KOPT-K1 (cell line): Measurements from ENCODE around the gene RAPGEF3.
A peak's percentile ranks its signal among the peaks of the same experiment; 100 is the strongest.

Experiments
- H3K27ac ChIP-seq: fragments of 200-600 bp; sonication (generic); 2 replicates; pipeline ENCODE4 v1.5.1; 2016; ENCODE audit warnings: antibody characterized with exemption, mild to moderate bottlenecking, low read depth, low read length; ENCODE audit not compliant: poor library complexity, severe bottlenecking
- H3K36me3 ChIP-seq: fragments of 200-600 bp; sonication (generic); 2 replicates; pipeline ENCODE4 v1.5.1; 2017; ENCODE audit warnings: antibody characterized with exemption, mild to moderate bottlenecking, low read length, moderate library complexity; ENCODE audit not compliant: insufficient read depth
- H3K9me3 ChIP-seq: fragments of 200-600 bp; sonication (generic); 2 replicates; pipeline ENCODE4 v1.5.1; 2017; ENCODE audit warnings: antibody characterized with exemption, low read length, mild to moderate bottlenecking; ENCODE audit not compliant: insufficient read depth, poor library complexity, severe bottlenecking

The RAPGEF3 gene

DNA sequence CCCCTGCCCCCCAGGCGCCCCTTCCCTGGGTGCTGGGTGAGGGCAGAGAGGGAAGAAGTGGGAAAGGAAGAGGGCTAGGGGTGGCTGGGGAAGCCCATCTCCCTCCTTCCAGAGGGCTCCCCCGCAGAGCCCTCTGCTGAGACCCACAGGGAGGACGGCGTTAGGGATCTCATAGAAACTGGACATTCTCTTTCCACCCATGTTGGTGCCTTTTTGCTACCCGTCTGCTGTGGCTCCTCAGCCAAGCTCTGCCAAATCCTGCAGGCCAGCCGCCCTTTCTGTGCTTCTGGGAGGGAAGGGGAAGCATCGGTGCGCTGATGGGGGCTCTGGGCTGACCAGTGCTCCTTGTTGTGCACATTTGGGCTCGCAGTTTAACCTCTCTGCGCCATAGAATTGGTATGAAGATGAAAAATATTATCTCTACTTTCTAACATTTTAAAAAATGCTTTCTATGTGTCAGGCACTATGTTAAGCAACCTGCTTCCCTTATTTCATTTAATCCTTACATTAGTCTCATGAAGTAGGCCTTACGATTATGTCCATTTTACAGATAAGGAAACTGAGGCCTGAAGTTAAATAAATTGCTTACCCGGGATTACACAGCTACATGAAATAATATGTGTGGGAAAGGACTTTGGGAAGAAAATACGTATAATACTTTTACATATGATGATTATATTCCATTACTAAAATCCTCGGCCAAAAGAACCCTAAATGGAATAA is 15.3 kb upstream of the RAPGEF3 start:
- Histone ChIP-seq H3K27ac (peak overlapping the region; percentile 22), H3K36me3 (no peaks in the 10 kb centered on the region), H3K9me3 (no peaks in the 10 kb centered on the region)

DNA sequence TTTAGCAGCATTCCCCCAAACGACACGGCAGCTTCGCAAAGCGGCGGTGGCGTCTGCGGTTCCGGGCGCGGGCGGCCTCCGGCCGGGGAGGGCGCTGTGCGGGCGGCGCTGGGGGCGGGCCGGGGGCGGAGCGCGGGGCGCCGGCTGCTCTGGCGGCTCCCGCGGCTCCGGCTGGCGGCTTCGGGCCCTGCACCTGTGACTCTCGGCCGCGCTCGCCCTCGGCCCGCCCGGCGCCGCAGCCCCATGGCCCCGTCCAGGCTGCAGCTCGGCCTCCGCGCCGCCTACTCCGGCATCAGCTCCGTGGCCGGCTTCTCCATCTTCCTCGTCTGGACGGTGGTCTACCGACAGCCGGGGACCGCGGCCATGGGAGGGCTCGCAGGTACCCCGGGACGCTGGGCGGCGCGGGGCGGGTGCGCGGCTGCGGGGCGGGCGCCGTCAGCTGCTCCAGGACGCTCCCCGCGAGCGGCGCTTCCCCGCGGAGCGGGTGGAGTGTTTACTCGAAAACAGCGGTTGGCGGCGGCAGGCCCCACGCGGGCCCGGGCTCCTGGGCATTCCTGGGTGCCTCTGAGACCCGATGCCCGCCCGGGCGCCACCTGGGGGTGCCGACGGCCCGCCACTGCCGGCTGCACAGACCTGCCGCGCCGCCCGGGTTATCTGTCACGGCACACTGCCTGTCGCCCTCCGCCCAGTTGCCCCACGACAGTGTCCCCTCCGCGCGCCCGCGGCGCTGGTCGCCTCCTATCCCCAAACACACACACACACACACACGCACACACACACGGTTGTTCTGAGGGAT is 14.6 kb upstream of the RAPGEF3 start, which contains the start of gene SLC48A1:
Gene SLC48A1, plus strand, starts transcription at position 177 of the 796 bp plus-strand sequence. Its CDS starts 67 bp downstream, at position 244.
- no peaks in the 10 kb centered on the region for H3K9me3 ChIP-seq
- H3K36me3 ChIP-seq = no peaks in the 10 kb centered on the region
- H3K27ac ChIP-seq = peak within 1 kb of the TSS; percentile 22

DNA sequence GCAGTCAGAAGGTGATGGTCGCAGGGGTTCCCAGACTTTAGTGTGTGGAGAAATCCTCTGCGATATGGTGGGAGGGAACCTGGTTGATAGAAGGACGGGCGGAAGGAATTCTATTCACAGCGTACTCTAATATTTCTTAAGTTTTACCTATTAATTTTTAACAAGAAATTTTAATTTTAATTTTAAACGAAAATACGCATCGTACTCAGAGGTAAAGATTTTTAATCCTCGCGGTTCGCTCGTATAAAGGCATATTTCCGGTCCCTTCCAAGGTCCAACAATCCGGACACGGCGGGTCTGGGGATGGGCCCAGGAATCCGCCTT is 14.0 kb upstream of the RAPGEF3 start:
- Histone ChIP-seq H3K27ac (no peak overlapping the region), H3K36me3 (no peaks in the 10 kb centered on the region), H3K9me3 (no peaks in the 10 kb centered on the region)

DNA sequence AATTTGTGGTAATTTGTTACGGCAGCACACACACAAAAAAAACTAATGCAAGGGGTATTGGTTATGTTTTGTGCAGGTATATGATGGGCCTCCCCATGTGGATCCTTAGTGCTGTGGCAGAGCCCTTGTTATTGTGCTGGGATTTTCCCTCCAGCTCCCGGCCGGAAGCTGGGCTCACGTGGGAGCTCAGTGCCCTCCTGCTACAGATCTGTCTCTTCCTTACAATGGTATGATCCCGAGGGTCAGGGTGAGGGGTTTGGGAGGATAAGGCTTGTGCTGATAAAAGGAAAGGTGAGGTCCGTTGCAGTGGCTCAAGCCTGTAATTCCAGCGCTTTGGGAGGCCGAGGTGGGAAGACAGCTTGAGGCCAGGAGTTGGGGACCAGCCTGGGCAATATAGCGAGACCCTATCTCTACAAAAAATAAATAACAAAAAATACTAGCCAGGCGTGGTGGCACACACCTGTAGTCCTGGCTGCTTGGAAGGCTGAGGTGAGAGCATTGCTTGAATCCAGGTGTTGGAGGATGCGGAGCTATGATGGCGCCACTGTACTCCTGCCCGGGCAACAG is 13.5 kb upstream of the RAPGEF3 start:
- Histone ChIP-seq H3K36me3 (no peaks in the 10 kb centered on the region), H3K9me3 (no peaks in the 10 kb centered on the region), H3K27ac (no peak overlapping the region)

DNA sequence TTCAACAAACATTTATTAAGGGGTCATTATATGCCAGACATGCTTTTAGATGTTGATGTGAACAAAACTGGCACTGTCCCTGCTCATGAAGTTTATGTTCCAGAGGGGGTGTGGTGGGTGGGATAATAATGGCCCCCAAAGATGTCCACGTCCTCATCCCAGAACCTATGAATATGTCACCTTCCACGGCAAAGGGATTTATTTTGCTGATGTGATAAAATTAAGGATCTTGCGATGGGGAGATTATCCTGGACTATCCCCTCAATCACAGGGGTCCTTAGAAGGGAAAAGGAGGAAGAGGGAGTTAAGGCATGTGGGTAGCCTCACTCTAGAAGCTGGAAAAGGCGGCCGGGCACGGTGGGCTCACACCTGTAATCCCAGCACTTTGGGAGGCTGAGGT is 12.6 kb upstream of the RAPGEF3 start:
- H3K27ac ChIP-seq = no peak overlapping the region
- H3K9me3 ChIP-seq = no peaks in the 10 kb centered on the region
- H3K36me3 ChIP-seq = no peaks in the 10 kb centered on the region

DNA sequence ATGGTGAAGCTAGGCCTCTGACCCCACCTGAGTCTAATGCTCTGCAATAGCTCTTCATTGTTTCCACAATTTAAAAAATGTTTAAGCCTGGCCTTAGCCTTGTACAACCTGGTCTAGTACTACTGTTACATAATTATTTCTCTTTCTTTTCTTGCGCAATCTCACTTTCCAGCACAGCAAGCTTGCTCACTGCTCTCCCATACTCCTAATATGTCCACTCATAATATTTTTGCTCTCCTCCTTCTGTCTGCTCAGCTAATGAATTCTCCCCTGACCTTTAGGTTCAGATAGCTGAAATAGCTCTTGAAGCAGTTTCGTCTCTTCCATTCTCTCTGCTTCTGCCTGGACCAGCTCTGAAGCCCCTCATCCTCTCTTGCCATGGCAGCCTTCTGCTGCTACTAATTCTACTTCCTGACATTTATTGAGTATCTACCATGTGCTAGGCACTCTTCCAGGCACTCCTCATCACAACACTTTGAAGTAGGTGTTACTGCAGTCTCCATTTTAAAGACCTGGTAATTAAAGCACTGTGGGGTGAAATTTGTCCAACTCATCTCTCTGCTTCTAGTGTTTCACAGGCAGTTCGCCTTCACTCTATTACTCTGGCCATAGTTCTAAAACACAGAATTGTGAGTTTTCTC is 11.5 kb upstream of the RAPGEF3 start:
- Histone ChIP-seq H3K27ac (no peak overlapping the region), H3K36me3 (no peaks in the 10 kb centered on the region), H3K9me3 (no peaks in the 10 kb centered on the region)

DNA sequence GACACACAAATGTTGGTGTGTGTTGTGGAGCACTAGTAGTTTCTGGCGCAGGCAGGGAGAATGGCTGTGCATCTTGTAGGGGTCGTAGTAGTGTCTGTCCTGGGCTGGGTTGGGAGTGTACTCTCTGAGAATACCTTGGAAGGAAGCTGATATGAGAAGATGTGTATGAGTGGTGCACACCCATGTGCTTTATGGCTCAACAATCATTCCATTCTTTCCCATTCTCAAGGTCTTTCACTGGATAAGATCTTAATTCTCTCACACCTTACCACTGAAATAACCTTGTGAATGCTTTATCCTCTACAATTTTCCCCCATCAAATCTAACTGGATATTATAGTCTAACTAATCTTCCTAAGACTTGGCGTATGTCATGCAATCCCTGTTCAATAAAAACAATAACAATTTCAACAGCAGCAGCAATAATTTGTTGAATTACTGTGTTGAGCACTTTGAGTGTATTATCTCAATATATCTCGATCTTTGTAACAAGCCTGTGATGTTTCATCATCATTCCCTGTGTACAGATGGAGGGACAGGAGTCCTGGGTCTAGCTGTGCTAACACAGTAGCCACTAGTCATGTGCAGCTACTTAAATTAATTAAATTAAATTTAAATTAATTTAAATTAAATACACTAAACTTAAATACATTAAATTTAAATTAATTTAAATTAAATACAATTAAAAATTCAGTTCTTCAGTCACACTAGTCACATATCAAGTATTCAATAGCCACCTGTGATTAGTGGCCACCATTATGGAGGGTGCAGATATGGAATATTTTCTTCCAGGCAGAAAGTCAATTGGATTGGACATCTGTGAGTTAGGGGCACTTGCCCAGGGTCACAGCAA is 10.8 kb upstream of the RAPGEF3 start:
- Histone ChIP-seq H3K9me3 (no peaks in the 10 kb centered on the region), H3K36me3 (no peaks in the 10 kb centered on the region), H3K27ac (no peak overlapping the region)

DNA sequence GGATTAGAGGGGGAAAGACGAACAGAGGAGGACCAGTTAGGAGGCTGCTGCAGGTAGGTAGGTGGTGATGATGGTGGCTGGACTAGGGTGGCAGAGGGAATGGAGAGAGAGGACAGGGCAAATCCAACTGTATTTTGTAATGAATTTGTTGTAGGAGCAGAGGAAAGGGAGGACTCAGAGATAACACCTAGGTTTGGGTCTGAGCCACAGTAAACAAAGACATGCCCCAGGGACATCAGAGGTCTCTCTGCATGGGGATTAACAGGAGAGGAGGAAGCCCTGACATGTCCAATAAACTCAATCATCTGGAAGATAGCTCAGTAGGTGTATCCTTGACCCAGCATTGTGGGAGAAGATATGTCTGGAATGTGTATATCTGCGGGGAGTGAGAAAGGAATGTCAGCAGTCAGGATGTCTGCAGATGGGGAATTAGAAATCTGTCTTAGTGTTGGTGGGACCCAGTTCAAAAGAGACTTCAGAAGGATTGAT is 9.7 kb upstream of the RAPGEF3 start:
- H3K9me3 ChIP-seq = no peaks in the 10 kb centered on the region
- no peak overlapping the region for H3K27ac ChIP-seq
- no peaks in the 10 kb centered on the region for H3K36me3 ChIP-seq

DNA sequence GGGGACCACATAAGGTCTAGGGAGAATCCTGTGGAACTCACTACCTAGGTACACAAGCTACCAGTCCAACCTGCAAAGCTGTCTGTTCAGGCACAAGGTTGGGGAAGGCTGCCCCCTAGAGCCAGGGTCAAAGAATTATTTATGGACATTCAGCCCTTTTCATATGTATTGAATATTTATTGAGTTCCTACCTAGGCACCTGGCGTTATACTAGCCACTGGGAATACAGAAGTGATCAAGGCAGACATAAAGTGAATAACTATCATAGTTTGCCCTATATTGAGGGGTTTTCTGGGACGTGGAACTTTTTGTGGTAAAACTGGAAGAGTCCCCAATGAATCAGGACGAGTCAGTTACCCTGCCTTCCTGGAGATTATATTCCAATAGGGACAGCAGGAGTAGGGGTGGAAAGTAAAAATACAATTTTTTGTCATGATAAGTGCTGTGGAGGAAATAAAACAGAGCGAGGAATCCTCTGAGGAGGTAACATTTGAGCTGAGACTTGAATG is 8.6 kb upstream of the RAPGEF3 start:
- H3K9me3 ChIP-seq = no peaks in the 10 kb centered on the region
- no peak overlapping the region for H3K27ac ChIP-seq
- no peaks in the 10 kb centered on the region for H3K36me3 ChIP-seq

DNA sequence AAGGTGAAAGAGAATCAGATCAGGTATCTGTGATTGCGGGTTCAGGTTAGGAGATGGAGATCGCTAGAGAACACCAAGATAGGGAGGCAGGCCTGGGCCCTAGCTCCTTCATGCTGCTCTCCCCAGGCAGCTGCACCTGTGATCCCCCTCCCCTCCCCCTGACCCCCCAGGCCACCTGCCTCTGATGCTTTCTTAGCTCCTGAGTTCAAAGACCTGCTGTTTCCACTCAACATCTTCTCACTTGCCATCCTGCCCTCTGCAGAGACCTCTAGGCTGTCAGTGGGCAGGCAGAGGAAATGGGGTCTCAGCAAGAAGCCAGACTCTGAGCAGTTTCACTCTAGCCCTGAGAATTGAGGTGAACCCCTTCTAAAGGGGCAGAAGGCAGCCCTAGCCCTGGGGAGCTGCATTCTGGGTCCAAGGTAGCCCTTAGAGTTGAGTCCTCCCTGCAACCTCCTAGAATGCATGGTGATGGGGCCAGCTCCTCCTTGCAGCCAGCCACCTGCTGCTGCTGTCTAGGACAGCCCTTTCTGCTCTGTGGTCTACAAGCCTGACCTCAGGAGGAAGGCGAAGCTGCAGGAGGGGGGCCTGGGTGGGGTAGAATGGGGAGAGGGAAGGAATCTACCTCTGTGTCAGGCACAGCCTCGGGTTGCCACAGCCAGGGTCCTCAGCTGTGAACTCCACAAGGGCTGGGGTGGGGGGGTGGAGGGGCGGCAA is 8.0 kb upstream of the RAPGEF3 start:
- no peaks in the 10 kb centered on the region for H3K36me3 ChIP-seq
- no peaks in the 10 kb centered on the region for H3K9me3 ChIP-seq
- H3K27ac ChIP-seq = peak overlapping the region; percentile 35

DNA sequence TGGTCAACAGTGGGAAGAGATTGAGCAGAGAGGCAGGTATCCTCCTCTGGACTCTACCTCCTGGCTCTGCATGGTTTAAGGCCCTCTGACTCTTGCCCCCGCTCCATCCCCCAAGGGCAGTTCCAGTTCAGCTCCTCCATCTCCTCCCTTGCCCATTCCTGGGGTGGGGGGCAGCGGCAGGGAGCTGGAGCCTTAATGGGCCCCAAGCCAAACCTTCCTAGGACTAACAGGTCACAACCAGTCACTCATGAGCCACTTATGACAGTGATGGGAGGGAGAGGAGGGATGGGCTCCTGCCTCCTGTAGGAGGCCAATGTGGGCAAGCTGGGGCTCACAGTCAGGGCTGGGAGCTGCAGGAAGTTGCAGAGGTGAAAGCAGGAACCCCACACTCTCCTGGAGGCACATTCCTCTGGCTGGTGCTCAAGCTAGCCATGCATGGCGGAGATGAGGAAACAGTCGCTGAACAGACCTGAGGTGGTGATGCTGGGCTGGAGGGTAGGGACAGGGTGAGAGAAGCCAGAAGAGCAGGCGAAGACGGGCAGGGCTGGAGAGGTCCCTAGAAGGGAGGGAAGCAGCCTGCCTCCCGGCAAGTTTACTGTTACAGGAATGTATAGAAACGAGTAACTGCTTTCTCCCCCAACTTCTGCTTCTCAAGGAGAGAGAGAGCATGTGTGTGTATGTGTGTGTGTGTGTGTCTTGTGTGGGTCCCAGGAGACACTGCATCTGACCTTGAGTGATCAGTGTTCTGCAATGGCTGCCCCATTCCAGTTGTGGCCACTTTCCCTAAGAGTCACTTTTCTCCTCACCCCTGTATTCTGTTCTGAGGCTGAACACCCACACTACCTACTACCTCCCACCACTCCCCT is 5.0 kb upstream of the RAPGEF3 start:
- H3K27ac ChIP-seq = no peak overlapping the region
- H3K9me3 ChIP-seq = no peaks in the 10 kb centered on the region
- H3K36me3 ChIP-seq = no peaks in the 10 kb centered on the region

DNA sequence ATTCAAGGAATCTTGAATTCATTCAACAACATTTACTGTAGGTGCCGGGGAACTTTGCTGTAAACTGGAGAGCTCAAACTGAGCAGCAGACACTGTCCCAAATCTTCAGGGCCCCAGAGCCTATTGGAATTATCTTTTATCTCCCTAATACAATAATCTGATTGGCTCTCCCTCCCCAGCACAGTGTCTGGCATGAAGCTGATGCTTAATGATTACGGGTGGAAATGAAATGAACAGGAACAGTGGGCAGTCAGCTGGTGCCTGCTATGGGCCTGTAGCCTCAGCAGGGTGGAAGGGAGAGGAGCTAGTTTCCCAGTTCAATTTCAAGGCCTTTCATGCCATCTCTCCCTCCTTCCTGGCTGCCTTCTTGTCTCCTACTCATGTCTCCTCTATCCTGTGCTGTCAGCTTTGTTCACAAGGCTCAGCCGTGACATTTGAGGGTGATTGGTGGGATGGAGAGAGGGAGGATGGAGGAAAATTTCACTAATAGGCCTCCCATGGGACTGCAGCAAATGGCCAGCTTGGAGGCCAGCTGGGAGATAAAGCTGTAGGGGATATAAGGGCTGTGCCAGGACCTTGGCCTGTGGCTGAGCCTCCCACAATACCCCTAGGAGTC is 4.3 kb upstream of the RAPGEF3 start:
- Histone ChIP-seq H3K36me3 (no peaks in the 10 kb centered on the region), H3K27ac (no peak overlapping the region), H3K9me3 (no peaks in the 10 kb centered on the region)

DNA sequence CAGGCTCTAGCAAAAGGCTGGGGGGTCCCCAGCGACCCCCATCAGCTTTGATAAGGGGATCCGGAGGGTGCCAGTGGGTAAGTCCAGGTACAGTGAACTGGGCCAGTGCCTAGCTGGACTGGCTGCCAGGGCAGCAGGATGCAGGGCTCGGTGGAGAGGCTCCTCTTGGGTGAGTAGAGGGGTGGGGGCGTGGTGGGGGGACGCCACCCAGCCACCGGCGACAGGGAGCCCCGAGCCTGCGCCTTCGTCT is 171 bp downstream of the RAPGEF3 start:
- H3K36me3 ChIP-seq = no peaks in the 10 kb centered on the region
- H3K9me3 ChIP-seq = no peaks in the 10 kb centered on the region
- no peak overlapping the region for H3K27ac ChIP-seq
